Fibroblast of mammary gland (primary cell): ENCODE results near the gene TMEM239.
"Not testable (repeated sequence)": the region's sequence is repeated elsewhere in the genome, so short reads cannot be mapped to it uniquely, and the experiment has no call there.

ENCODE experiments used
- DNase-seq: peaks from one replicate; pipeline ENCODE4 v3.0.0-alpha.2; 2010; ENCODE audit warnings: low read depth
- H3K4me3 ChIP-seq: 2 replicates; pipeline ENCODE4 v1.5.1; 2011; ENCODE audit warnings: low read depth, mild to moderate bottlenecking, low read length, moderate library complexity; ENCODE audit not compliant: control insufficient read depth
- CTCF ChIP-seq: conservative IDR thresholded peaks from 2 replicates; pipeline ENCODE4 v1.5.1; 2011; ENCODE audit warnings: low read depth, low read length, inconsistent platforms; ENCODE audit not compliant: control insufficient read depth, insufficient read depth

The TMEM239 gene

DNA sequence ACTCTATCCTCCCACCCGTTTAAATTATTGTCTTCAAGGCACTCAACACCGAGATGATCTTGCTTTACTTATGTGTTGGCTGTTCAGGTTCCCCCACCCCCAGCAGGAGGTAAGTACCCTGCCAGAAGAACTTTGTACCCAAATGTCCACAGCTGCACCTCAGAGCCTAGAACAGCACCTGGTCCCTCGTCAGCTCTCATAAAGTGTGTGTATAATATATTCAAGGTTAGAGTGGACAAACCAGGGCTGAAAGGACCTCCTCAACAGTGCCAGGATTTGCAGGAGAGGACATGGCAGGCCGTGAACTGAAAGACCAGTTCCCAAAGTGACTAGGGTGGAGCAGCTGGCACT lies 9.8 kb upstream of the TMEM239 start:
- TF ChIP-seq CTCF: no peak
- H3K4me3 ChIP-seq: no peak overlapping the region
- no peak for DNase-seq

DNA sequence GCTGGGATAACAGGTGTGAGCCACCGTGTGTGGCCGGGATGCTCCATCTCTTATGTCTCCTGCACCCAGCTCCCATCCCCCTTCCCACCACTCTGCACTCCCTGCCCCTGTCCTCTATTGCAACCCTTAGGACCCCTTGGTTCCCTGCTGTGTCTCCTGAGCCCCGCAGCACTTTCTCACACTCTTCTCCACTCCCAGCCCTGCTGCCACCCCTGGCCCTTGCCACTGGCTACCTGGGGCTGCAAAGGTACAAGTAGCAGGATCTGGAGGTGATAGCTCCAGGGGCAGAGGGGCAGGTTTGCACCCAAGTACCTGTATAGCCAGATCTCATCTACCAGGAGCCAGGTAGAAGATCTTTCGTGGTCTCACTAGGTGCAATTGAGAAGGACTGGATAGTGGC lies 9.1 kb upstream of the TMEM239 start:
- DNase-seq: no peak
- no peak overlapping the region for H3K4me3 ChIP-seq
- TF ChIP-seq CTCF: no peak

GRCh38 chr20:2807929-2808328 lies 8.2 kb upstream of the TMEM239 start:
- not testable (repeated sequence) for H3K4me3 ChIP-seq, DNase-seq

GRCh38 chr20:2809690-2810089 lies 6.5 kb upstream of the TMEM239 start:
- no peak for TF ChIP-seq CTCF
- no peak overlapping the region for H3K4me3 ChIP-seq
- DNase-seq: no peak

GRCh38 chr20:2812189-2812588 lies 4.0 kb upstream of the TMEM239 start:
- no peak overlapping the region for H3K4me3 ChIP-seq
- no peak for DNase-seq
- no peak for TF ChIP-seq CTCF

DNA sequence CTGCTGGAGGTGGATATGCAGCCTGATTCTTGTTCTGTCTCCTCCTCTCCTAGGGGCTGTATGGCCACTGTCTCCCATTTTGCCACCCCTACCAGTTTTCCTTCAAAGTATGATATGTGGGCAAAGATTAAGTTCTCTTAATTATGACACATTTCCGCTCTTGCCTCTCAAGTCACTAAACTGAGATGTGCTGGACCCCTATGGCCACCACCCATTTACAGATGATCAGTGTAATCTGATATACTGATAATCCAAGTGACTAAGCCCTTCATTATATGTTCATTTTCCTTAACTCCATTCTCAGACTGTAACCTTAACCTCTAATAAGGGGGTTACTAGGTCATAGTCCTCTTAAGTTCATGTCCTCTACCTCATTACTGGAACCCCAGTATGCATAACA lies 2.1 kb upstream of the TMEM239 start:
- no peak for TF ChIP-seq CTCF
- H3K4me3 ChIP-seq: no peak overlapping the region

DNA sequence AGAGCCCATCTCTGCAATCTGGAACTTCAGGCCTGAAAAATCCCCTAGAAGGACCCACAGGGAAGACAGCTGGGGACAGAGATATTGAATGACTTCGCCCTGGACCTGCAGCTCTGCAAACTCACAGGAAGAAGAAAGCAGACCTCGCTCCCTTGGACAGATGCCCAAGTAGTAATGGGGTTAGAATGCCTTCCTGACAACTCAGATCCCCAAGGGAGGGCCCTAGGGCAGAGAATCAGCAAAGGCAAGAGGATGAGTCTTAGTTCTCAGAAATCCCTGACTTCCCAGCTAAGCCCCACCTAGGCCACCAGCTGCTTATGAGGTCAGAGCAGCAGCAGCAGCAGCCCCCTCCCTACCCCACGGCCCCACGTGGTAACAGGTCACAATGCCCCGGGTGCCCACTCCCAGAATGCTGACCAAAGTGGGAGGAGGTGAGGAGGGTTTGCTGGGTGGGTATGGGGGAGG lies 1.5 kb upstream of the TMEM239 start, which contains the start of gene C20orf141:
C20orf141 (plus strand) TSS at position 401 of the 465 bp plus-strand sequence. CDS start 198 bp downstream, outside the sequence.
- no peak within 1 kb of the TSS for H3K4me3 ChIP-seq
- peak; percentile 100 for DNase-seq
- TF ChIP-seq CTCF: no peak

More for the DNA sequence above, 2.1 kb upstream of the TMEM239 start:
- peak; percentile 33 for DNase-seq
